HL-60 (cell line): ENCODE measurements around the gene FSIP2.

Source experiments
- CTCF ChIP-seq: IDR thresholded peaks from one replicate; pipeline ENCODE4 v1.5.1; 2011; ENCODE audit warnings: low read length, control low read depth, inconsistent platforms; ENCODE audit not compliant: insufficient read depth
- GABPA ChIP-seq: IDR thresholded peaks from 2 replicates; pipeline ENCODE4 v1.6.1; 2012; ENCODE audit warnings: low read depth
- POLR2AphosphoS5 ChIP-seq: IDR thresholded peaks from 2 replicates; pipeline ENCODE4 v1.6.1; 2012; ENCODE audit warnings: low read depth
- REST ChIP-seq: IDR thresholded peaks from 2 replicates; pipeline ENCODE4 v1.6.1; 2012; ENCODE audit warnings: low read depth; ENCODE audit not compliant: insufficient replicate concordance

GRCh38 chr2:185782223-185782769 is 43.7 kb downstream of the FSIP2 start:
- TF ChIP-seq CTCF: no peak
- no peak for TF ChIP-seq GABPA
- no peak for TF ChIP-seq REST
- TF ChIP-seq POLR2AphosphoS5: no peak
